Naive B cell (primary cell): ENCODE measurements around the gene MAP3K10. TPM values are rescaled to one million over a fixed set of nuclear protein-coding genes. Genes with fewer than 3 reads are reported as not detected.

Source experiments
- ATAC-seq, 2 donors: fragments of 150-1000 bp; cut with Tn5 transposase; 2 replicates each; pipeline ENCODE4 v1.10.0; 2021; ENCODE audit warnings: low read depth in 2 of 2, mild to moderate bottlenecking in 2 of 2, moderate library complexity in 2 of 2
- DNase-seq: peaks from one replicate; pipeline ENCODE4 v3.0.0; 2022
- H3K27ac Mint-ChIP-seq, 6 donors: one replicate each; pipeline ENCODE4 v1.8.0; 2020 to 2022; ENCODE audit warnings: mild to moderate bottlenecking in 6 of 6, mixed read lengths in 6 of 6, moderate library complexity in 5 of 6, inconsistent platforms in 2 of 6
- H3K27me3 Mint-ChIP-seq, 3 donors: one replicate each; pipeline ENCODE4 v1.8.0; 2021 to 2022; ENCODE audit warnings: mixed read lengths in 3 of 3, mild to moderate bottlenecking in 1 of 3
- H3K36me3 Mint-ChIP-seq, 2 donors: one replicate each; pipeline ENCODE4 v1.8.0; 2020 to 2022; ENCODE audit warnings: mixed read lengths in 2 of 2, inconsistent platforms in 1 of 2, mild to moderate bottlenecking in 1 of 2
- H3K4me1 Mint-ChIP-seq, 3 donors: one replicate each; pipeline ENCODE4 v1.8.0; 2020 to 2022; ENCODE audit warnings: mixed read lengths in 3 of 3, inconsistent platforms in 1 of 3, mild to moderate bottlenecking in 1 of 3, moderate library complexity in 1 of 3
- H3K4me3 Mint-ChIP-seq, 8 donors: one replicate each; pipeline ENCODE4 v1.8.0; 2020 to 2022; ENCODE audit warnings: mild to moderate bottlenecking in 8 of 8, mixed read lengths in 8 of 8, moderate library complexity in 8 of 8, inconsistent platforms in 2 of 8
- H3K9me3 Mint-ChIP-seq, 7 donors: one replicate each; pipeline ENCODE4 v1.8.0; 2020 to 2022; ENCODE audit warnings: mixed read lengths in 7 of 7, mild to moderate bottlenecking in 5 of 7, inconsistent platforms in 2 of 7, moderate library complexity in 1 of 7
- polyA plus RNA-seq, 6 donors: library from polyadenylated mRNA; unstranded; fragments of 300-500 nt; fragmentation: Illumina TruSeq; gene quantifications; one replicate each; pipeline ENCODE4 v1.2.3, GENCODE V29; 2021; ENCODE audit warnings: low read depth in 6 of 6

MAP3K10 gene
- polyA plus RNA-seq, 6 donors from 2014 or later, result 0.13 to 1.3 (median 0.21) TPM; not detected in 3

DNA sequence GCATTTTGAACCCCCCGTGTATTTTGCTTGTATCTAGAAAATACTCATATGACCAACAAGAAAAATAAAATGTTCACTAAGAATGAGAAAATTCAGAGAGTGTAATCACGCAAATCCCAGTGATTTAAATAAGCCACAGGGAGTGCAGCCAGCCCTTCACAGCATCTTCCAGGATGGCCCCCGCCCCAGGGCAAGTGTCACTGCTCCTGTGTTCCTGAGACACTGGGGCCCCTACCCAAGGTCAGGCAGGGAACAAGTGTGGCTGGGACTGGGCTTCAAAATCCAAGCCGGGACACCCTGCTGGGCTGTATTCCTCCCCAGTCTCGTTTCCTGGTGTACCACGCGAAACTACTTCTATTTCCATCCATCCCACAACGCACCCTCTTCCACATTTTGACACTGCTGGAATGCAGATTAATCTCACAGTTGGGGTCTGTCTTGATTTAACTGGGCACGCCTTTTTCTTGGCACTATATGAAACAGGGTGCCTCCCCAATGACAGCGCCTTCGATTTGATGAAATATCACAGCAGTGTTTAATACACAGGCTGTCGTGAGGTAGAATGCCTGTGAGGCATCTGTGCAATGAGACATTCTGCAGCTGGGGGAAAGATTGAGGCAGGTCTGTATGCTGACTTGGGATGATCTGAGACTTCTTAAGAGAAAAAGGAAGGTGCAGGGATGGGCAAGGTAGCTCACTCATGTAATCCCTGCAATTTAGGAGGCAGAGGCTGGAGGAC is 53.5 kb downstream of the MAP3K10 start:
- H3K27ac Mint-ChIP-seq, result peak overlapping the region in 2 of 6 donors; percentile 1 to 7
- DNase-seq (no peak), ATAC-seq (no peak)
- H3K4me3 Mint-ChIP-seq, result no peak overlapping the region
- H3K27me3 Mint-ChIP-seq, result no peaks in the 10 kb centered on the region
- H3K36me3 Mint-ChIP-seq, result peaks cover 0 to 9% of the 10 kb centered on the region in 2 donors
- H3K4me1 Mint-ChIP-seq, result peaks cover 17 to 24% (median 19%) of the 10 kb centered on the region in 3 donors
- no peaks in the 10 kb centered on the region for H3K9me3 Mint-ChIP-seq

DNA sequence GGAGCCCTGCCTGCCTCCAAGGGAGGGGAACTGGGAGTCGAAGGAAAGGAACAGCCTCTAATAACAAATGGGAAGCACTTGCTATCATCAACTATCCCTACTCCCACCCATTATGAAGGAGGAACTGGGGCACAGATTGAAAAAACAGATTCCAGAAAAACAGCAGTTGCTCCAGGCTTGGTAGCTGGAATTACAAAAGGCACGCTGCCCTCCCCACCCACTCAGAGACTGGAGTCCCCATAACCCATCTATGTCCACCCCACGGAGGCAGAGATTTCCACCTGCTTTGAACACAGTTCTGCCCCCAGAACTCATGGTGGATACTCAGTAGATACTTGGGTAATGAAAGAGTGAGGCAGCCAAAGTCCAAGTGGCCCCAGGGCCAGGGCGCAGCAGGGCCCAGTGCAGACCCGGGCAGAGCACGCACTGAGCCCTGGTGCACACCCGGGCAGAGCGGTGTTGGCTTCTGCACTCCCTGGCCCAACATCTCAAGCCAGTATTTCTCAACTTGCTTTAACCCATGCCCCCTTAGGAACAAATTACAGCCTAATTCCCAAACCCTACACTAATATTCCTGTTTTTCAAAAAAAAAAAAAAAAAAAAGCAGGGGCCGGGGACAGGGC is 54.4 kb downstream of the MAP3K10 start:
- H3K9me3 Mint-ChIP-seq, result no peaks in the 10 kb centered on the region
- H3K4me3 Mint-ChIP-seq, result no peak overlapping the region
- no peaks in the 10 kb centered on the region for H3K27me3 Mint-ChIP-seq
- DNase-seq (no peak), ATAC-seq (no peak)
- peaks cover 0 to 9% of the 10 kb centered on the region in 2 donors for H3K36me3 Mint-ChIP-seq
- peaks cover 19 to 24% (median 21%) of the 10 kb centered on the region in 3 donors for H3K4me1 Mint-ChIP-seq
- peak overlapping the region in 1 of 6 donors; percentile 20 for H3K27ac Mint-ChIP-seq

DNA sequence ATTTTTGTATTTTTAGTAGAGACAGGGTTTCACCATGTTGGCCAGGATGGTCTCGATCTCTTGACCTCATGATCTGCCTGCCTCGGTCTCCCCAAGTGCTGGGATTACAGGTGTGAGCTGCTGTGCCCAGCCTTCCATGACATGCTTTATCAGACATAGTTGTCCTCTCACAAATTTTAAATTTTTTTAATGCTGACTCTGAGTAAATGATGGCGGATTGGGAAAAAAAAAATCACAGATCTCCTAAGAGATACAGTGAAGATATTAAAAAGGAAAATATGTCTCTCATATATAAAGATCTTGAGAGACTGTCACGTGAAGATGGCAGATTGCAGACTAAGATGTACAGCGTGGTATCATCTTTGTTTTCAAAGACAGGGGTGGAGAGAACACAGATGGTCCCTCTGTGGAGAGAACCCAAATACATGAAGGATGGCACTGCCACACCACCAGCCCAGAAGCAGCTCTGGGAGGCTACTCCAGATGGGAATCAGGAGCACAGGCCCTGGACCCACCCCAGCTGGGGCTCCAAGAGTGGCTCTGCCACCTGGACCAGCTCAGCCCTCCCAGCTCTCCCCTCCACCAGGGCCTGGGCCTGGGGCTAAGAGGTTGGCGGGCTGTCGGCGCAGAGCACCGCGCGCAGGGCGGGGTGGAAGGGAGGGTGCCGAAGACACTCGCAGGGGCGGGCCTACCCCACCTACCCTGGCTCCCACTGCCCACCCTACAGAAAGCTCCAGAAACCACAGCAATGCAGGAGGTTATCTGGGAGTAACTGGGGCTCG is 55.3 kb downstream of the MAP3K10 start:
- H3K27me3 Mint-ChIP-seq, result no peaks in the 10 kb centered on the region
- DNase-seq, result no peak
- H3K27ac Mint-ChIP-seq, result peak overlapping the region in 3 of 6 donors; percentile 68 to 89 (median 79)

DNA sequence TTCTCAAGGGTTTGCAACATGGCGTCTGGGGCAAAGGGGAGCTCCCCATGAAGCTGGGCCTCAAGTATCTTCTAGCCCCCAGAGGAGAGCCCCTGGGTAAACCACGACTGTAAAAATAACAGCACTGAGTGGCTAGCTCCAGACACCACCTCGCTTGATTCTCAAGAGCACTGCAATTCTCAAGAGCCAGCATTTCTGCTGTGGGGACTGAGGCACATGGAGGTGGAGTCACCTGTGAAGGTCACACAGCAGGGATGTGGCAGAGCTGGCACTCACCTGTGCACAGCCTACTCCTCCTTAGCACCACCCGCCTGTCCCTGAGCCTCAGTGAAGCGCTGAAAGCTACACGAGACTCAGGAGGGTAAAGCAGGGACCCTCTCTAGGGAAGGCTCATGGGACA is 56.0 kb downstream of the MAP3K10 start:
- peak overlapping the region in 1 of 6 donors; percentile 6 for H3K27ac Mint-ChIP-seq
- no peaks in the 10 kb centered on the region for H3K9me3 Mint-ChIP-seq
- H3K4me3 Mint-ChIP-seq, result no peak overlapping the region
- ATAC-seq (no peak), DNase-seq (no peak)
- H3K27me3 Mint-ChIP-seq, result no peaks in the 10 kb centered on the region
- H3K4me1 Mint-ChIP-seq, result peaks cover 18 to 24% (median 19%) of the 10 kb centered on the region in 3 donors
- peaks cover under 1 to 7% of the 10 kb centered on the region in 2 donors for H3K36me3 Mint-ChIP-seq

More for the DNA sequence above, 55.3 kb downstream of the MAP3K10 start:
- Mint-ChIP-seq H3K36me3 (peaks cover 2 to 3% of the 10 kb centered on the region in 2 donors), H3K4me1 (peaks cover 18 to 24% (median 19%) of the 10 kb centered on the region in 3 donors), H3K4me3 (no peak overlapping the region), H3K9me3 (no peaks in the 10 kb centered on the region)
- no peak for ATAC-seq

GRCh38 chr19:40247735-40248262 is 56.6 kb downstream of the MAP3K10 start:
- Mint-ChIP-seq H3K4me3 (no peak overlapping the region), H3K27me3 (no peaks in the 10 kb centered on the region), H3K27ac (peak overlapping the region in 1 of 6 donors; percentile 6), H3K9me3 (no peaks in the 10 kb centered on the region), H3K36me3 (peaks cover 7 to 12% of the 10 kb centered on the region in 2 donors), H3K4me1 (peaks cover 24 to 30% (median 24%) of the 10 kb centered on the region in 3 donors)
- no peak for DNase-seq
- ATAC-seq, result no peak

GRCh38 chr19:40249201-40249600 is 58.0 kb downstream of the MAP3K10 start:
- H3K4me3 Mint-ChIP-seq, result no peak overlapping the region
- no peak overlapping the region for H3K27ac Mint-ChIP-seq
- H3K27me3 Mint-ChIP-seq, result no peaks in the 10 kb centered on the region
- ATAC-seq (no peak), DNase-seq (no peak)
- peaks cover 24 to 30% (median 24%) of the 10 kb centered on the region in 3 donors for H3K4me1 Mint-ChIP-seq
- H3K9me3 Mint-ChIP-seq, result no peaks in the 10 kb centered on the region
- H3K36me3 Mint-ChIP-seq, result peaks cover 8 to 12% of the 10 kb centered on the region in 2 donors

DNA sequence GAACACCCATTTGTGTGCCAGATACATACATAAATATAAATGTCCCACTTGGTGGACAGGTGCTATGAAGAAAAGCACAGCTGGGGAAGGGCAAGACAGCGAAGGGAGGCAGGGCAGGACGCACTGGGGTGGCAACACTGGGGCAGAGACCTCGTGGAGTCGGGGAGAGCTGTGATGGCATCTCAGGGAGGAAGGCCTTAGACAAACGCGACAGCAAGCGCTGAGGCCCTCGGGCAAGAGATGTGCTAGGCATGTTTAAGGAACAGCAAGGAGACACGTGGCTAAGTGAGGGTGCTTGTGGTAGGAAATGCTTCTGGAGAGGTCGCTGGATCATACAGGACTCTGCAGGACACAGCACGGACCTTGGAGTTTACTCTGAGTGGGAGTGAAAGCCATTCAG is 58.6 kb downstream of the MAP3K10 start:
- peak overlapping the region in 1 of 8 donors; percentile 40 for H3K4me3 Mint-ChIP-seq
- H3K4me1 Mint-ChIP-seq, result peaks cover 23 to 29% (median 24%) of the 10 kb centered on the region in 3 donors
- H3K9me3 Mint-ChIP-seq, result no peaks in the 10 kb centered on the region
- H3K27ac Mint-ChIP-seq, result no peak overlapping the region
- no peaks in the 10 kb centered on the region for H3K27me3 Mint-ChIP-seq
- ATAC-seq (no peak), DNase-seq (no peak)
- H3K36me3 Mint-ChIP-seq, result peaks cover 10 to 12% of the 10 kb centered on the region in 2 donors

- no peak for DNase-seq
- ATAC-seq, result no peak
- Mint-ChIP-seq H3K4me1 (peaks cover 27 to 33% (median 31%) of the 10 kb centered on the region in 3 donors), H3K27me3 (no peaks in the 10 kb centered on the region), H3K27ac (no peak overlapping the region), H3K4me3 (no peak overlapping the region), H3K36me3 (peaks cover 12 to 25% of the 10 kb centered on the region in 2 donors), H3K9me3 (no peaks in the 10 kb centered on the region)
Measured at GRCh38 chr19:40251244-40251643, 60.0 kb downstream of the MAP3K10 start.

DNA sequence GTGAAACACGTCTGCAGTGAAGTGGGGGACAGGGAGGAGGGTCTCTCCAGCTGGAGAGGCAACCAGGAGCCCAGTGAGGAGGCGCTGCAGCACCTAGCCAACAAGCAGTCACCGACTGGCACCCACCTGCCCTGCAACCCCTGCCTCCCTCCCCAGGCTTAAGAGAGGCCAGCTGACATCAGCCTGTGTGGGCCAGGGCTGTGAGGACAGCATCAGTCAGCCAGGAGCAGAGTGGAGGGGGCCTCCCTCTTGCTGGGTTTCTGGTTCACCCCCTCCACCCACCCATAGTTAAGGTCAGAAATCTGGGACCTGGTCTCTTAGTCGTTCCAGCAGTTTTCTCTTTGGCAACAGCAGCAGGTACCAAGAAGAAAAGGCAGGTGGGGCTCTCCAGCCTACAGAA is 60.8 kb downstream of the MAP3K10 start:
- Mint-ChIP-seq H3K36me3 (peaks cover 12 to 27% of the 10 kb centered on the region in 2 donors), H3K27me3 (no peaks in the 10 kb centered on the region), H3K9me3 (no peaks in the 10 kb centered on the region), H3K4me3 (no peak overlapping the region), H3K27ac (peak overlapping the region in 1 of 6 donors; percentile 34), H3K4me1 (peaks cover 26 to 34% (median 27%) of the 10 kb centered on the region in 3 donors)
- no peak for ATAC-seq
- DNase-seq, result no peak

GRCh38 chr19:40252395-40252794 is 61.2 kb downstream of the MAP3K10 start:
- ATAC-seq (no peak), DNase-seq (no peak)
- Mint-ChIP-seq H3K27me3 (no peaks in the 10 kb centered on the region), H3K4me3 (no peak overlapping the region), H3K4me1 (peaks cover 26 to 36% (median 28%) of the 10 kb centered on the region in 3 donors), H3K9me3 (no peaks in the 10 kb centered on the region), H3K36me3 (peaks cover 12 to 27% of the 10 kb centered on the region in 2 donors), H3K27ac (peak overlapping the region in 3 of 6 donors; percentile 1 to 94 (median 34))

DNA sequence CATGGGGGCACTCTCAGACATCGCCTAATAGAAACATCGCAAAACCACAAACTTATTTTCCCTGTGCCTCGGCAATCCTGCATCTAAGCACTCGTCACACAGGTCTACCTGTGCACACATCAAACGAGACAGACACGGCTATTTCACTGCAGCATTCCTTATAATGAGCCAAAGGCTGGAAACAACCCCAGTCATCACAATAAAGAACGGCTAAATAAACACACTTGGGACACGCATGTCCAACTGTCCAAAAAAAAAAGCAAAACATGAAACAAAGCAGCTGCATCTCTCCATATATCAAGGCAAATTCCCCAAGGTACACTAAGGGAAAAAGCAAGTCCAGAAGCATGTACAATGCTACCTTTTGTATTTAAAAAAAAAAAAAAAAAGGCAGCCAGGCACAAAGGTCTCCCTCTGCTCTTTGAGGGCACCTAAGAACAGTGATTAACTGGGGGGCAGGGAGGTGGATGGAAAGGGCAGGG is 62.4 kb downstream of the MAP3K10 start:
- Mint-ChIP-seq H3K9me3 (no peaks in the 10 kb centered on the region), H3K4me1 (peaks cover 26 to 33% (median 27%) of the 10 kb centered on the region in 3 donors), H3K27me3 (no peaks in the 10 kb centered on the region), H3K4me3 (no peak overlapping the region), H3K36me3 (peaks cover 12 to 27% of the 10 kb centered on the region in 2 donors), H3K27ac (peak overlapping the region in 2 of 6 donors; percentile 34 to 39)
- ATAC-seq (no peak), DNase-seq (no peak)

DNA sequence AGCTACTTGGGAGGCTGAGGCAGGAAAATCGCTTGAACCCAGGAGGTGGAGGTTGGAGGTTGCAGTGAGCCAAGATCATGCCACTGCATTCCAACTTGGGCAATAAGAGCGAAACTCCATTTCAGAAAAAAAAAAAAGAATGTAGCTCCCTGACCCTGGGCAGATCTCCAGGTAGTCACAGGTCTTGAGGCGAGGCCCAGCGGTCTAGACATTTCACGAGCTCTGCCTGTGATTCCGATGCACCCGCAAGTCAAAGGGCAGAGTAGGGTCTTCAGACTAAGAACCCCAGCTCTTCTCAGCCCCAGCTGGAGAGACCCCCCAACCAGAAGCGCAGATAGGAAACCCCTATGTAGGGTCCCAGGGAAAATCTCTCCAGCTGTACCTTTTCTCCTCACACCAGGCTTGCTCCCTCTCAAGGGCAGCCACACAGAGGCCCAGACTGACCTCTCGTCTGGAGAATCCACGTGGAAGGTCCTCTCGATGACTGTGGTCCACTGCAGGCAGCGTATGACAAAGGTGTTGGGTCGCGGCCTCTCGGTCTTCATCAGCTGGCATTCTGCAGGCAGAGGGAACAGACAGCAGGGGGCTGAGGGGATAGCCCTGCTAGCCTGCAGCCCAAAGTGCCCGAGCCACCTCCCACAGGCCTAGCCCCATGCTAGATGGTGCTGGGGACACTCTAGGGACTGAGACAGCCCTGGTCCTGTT is 63.6 kb downstream of the MAP3K10 start:
- peaks cover 12 to 27% of the 10 kb centered on the region in 2 donors for H3K36me3 Mint-ChIP-seq
- no peaks in the 10 kb centered on the region for H3K27me3 Mint-ChIP-seq
- ATAC-seq, result no peak
- no peak for DNase-seq
- no peaks in the 10 kb centered on the region for H3K9me3 Mint-ChIP-seq
- no peak overlapping the region for H3K4me3 Mint-ChIP-seq
- H3K27ac Mint-ChIP-seq, result peak overlapping the region in 3 of 6 donors; percentile 32 to 81 (median 59)
- H3K4me1 Mint-ChIP-seq, result peaks cover 34 to 38% (median 37%) of the 10 kb centered on the region in 3 donors
